IMR-90 (cell line): ENCODE measurements around the gene TELO2. TPM values are rescaled to one million over a fixed set of nuclear protein-coding genes. Genes with fewer than 3 reads are reported as not detected.
A peak's percentile ranks its signal among the peaks of the same experiment; 100 is the strongest.

Experiments
- ATAC-seq: fragments of 200-7000 bp; cut with Tn5 transposase; 2 replicates; pipeline ENCODE4 v1.9.1; 2020; ENCODE audit warnings: low read depth, mild to moderate bottlenecking, moderate library complexity
- BruUV-seq: library from RNA; stranded (reverse); fragments of 400-500 nt; replicated peaks from 2 replicates; lab custom pipeline; 2021; lab: Mats Ljungman, UMichigan
- CTCF ChIA-PET: fragments of 300-600 bp; formaldehyde crosslinking; extraction: SDS; loops from one replicate; lab custom pipeline; 2021; ENCODE audit warnings: antibody characterized with exemption; lab: Yijun Ruan, JAX
- POLR2A ChIA-PET: fragments of 300-600 bp; sonication (Branson Sonifier 250); formaldehyde crosslinking; loops from one replicate; lab custom pipeline; 2022; ENCODE audit warnings: antibody characterized with exemption; ENCODE audit not compliant: unreplicated experiment; lab: Charles Lee
- DNase-seq: peaks from one replicate; pipeline ENCODE4 v3.0.0; 2013
- H2AFZ ChIP-seq: replicated peaks from 2 replicates; pipeline ENCODE3; 2013; ENCODE audit warnings: low read length, mild to moderate bottlenecking; ENCODE audit not compliant: poor library complexity
- H2AK5ac ChIP-seq: 2 replicates; pipeline ENCODE4 v1.6.1; 2013; ENCODE audit warnings: low read depth, low read length, inconsistent platforms
- H2AK9ac ChIP-seq: replicated peaks from 2 replicates; pipeline ENCODE3; 2013; ENCODE audit warnings: mild to moderate bottlenecking, low read depth, low read length, moderate library complexity; ENCODE audit not compliant: poor library complexity
- H2BK120ac ChIP-seq: 2 replicates; pipeline ENCODE4 v1.6.1; 2013; ENCODE audit warnings: low read depth, low read length, inconsistent platforms
- H2BK15ac ChIP-seq: 3 replicates; pipeline ENCODE4 v1.6.1; 2013; ENCODE audit warnings: low read depth, low read length, inconsistent platforms
- H2BK20ac ChIP-seq: 2 replicates; pipeline ENCODE4 v1.6.1; 2013; ENCODE audit warnings: low read depth, mild to moderate bottlenecking, inconsistent platforms, low read length, moderate library complexity
- H2BK5ac ChIP-seq: 2 replicates; pipeline ENCODE4 v1.6.1; 2013; ENCODE audit warnings: mild to moderate bottlenecking, low read depth, low read length, inconsistent platforms; ENCODE audit not compliant: poor library complexity, severe bottlenecking
- H3K14ac ChIP-seq: replicated peaks from 2 replicates; pipeline ENCODE4 v1.6.1; 2013; ENCODE audit warnings: low read depth, low read length, inconsistent platforms
- H3K18ac ChIP-seq: 2 replicates; pipeline ENCODE4 v1.6.1; 2013; ENCODE audit warnings: low read depth, low read length, control low read depth
- H3K23ac ChIP-seq: 2 replicates; pipeline ENCODE4 v1.6.1; 2013; ENCODE audit warnings: low read depth, low read length, inconsistent platforms
- H3K27ac ChIP-seq: 2 replicates; pipeline ENCODE4 v1.5.1; 2013; ENCODE audit warnings: mild to moderate bottlenecking, control low read depth, low read length; ENCODE audit not compliant: insufficient read depth
- H3K27me3 ChIP-seq: 2 replicates; pipeline ENCODE4 v1.6.1; 2013; ENCODE audit warnings: low read length; ENCODE audit not compliant: control insufficient read depth, insufficient read depth
- H3K36me3 ChIP-seq: 2 replicates; pipeline ENCODE4 v1.6.1; 2013; ENCODE audit warnings: low read length, mixed read lengths; ENCODE audit not compliant: control insufficient read depth, insufficient read depth
- H3K4ac ChIP-seq: 2 replicates; pipeline ENCODE4 v1.6.1; 2013; ENCODE audit warnings: low read depth, low read length, inconsistent platforms
- H3K4me1 ChIP-seq: 2 replicates; pipeline ENCODE4 v1.6.1; 2013; ENCODE audit warnings: low read length, mixed read lengths; ENCODE audit not compliant: control insufficient read depth, insufficient read depth
- H3K4me2 ChIP-seq: 2 replicates; pipeline ENCODE4 v1.6.1; 2013; ENCODE audit warnings: low read depth, mild to moderate bottlenecking, control low read depth, low read length, moderate library complexity
- H3K4me3 ChIP-seq: 2 replicates; pipeline ENCODE4 v1.5.1; 2013; ENCODE audit warnings: low read depth, mild to moderate bottlenecking, control low read depth, low read length, moderate library complexity; ENCODE audit not compliant: insufficient read depth
- H3K56ac ChIP-seq: 2 replicates; pipeline ENCODE4 v1.6.1; 2013; ENCODE audit warnings: low read length, inconsistent platforms; ENCODE audit not compliant: insufficient read depth; ENCODE audit errors: extremely low read depth
- H3K79me1 ChIP-seq, 2 experiments: 2 replicates each; pipeline ENCODE4 v1.6.1; 2013; ENCODE audit warnings: low read length in 2 of 2, inconsistent platforms in 1 of 2, low read depth in 1 of 2
- H3K9ac ChIP-seq: 2 replicates; pipeline ENCODE4 v1.6.1; 2013; ENCODE audit warnings: low read depth, low read length, control low read depth
- H3K9me1 ChIP-seq: 2 replicates; pipeline ENCODE4 v1.6.1; 2013; ENCODE audit warnings: low read length, inconsistent platforms; ENCODE audit not compliant: insufficient read depth
- H3K9me3 ChIP-seq: 2 replicates; pipeline ENCODE4 v1.6.1; 2013; ENCODE audit warnings: low read length; ENCODE audit not compliant: control insufficient read depth, insufficient read depth
- H4K20me1 ChIP-seq: 2 replicates; pipeline ENCODE4 v1.6.1; 2013; ENCODE audit warnings: low read length, inconsistent platforms; ENCODE audit not compliant: insufficient read depth
- H4K5ac ChIP-seq: 2 replicates; pipeline ENCODE4 v1.6.1; 2013; ENCODE audit warnings: mild to moderate bottlenecking, low read depth, low read length, control low read depth
- H4K8ac ChIP-seq, 2 experiments: 2 replicates each; pipeline ENCODE4 v1.6.1; 2013; ENCODE audit warnings: low read depth in 2 of 2, low read length in 2 of 2, control low read depth in 1 of 2, inconsistent platforms in 1 of 2
- H4K91ac ChIP-seq: 2 replicates; pipeline ENCODE4 v1.6.1; 2013; ENCODE audit warnings: low read depth, low read length, inconsistent platforms; ENCODE audit not compliant: insufficient read depth
- BHLHE40 ChIP-seq: fragments of 150-350 bp; IDR thresholded peaks from 2 replicates; pipeline ENCODE4 v1.6.1; 2016; ENCODE audit warnings: mild to moderate bottlenecking, low read depth, low read length
- MAFK ChIP-seq: IDR thresholded peaks from 2 replicates; pipeline ENCODE4 v1.6.1; 2012; ENCODE audit warnings: low read depth, low read length, improper control_type of control experiment
- MAZ ChIP-seq: IDR thresholded peaks from 2 replicates; pipeline ENCODE4 v1.6.1; 2012; ENCODE audit warnings: low read depth, mild to moderate bottlenecking, low read length, improper control_type of control experiment, moderate library complexity, borderline replicate concordance
- SMC3 ChIP-seq: fragments of 150-350 bp; IDR thresholded peaks from 2 replicates; pipeline ENCODE4 v1.6.1; 2016; ENCODE audit warnings: low read depth, mild to moderate bottlenecking, antibody characterized with exemption, low read length, moderate library complexity
- WGBS, 2 experiments: methylation state at CpG; one replicate each; pipeline versions ENCODE4 v1.1.5 to v1.1.7; 2013; ENCODE audit warnings: missing lambda C conversion rate in 2 of 2; ENCODE audit not compliant: insufficient read length in 1 of 2; ENCODE audit errors: extremely low coverage in 2 of 2; 5-methylcytosine and 5-hydroxymethylcytosine counted together
- dilution Hi-C: fragments of 300-500 bp; cut with HindIII; formaldehyde crosslinking; loops from one replicate; pipeline ENCODE4 v1.14.3; 2018; ENCODE audit warnings: low sequenced_read_pairs; ENCODE audit not compliant: unreplicated experiment
- in situ Hi-C: fragments of 300-500 bp; cut with MboI; formaldehyde crosslinking; loops from 3 replicates; pipeline ENCODE4 v1.14.3; 2019; ENCODE audit warnings: low sequenced_read_pairs, inconsistent platforms, mixed read lengths
- intact Hi-C: fragments of 100-400 bp; cut with micrococcal nuclease; formaldehyde crosslinking; loops from 2 replicates; pipeline ENCODE4 v1.10.0; 2022
- polyA plus RNA-seq, 3 experiments: library from polyadenylated mRNA; depleted of rRNA; stranded (reverse); fragments of >200 nt; gene quantifications; 2 replicates each; pipeline ENCODE4 v1.2.3, GENCODE V29; 2012; ENCODE audit warnings: low replicate concordance in 1 of 3
- total RNA-seq: library from RNA; depleted of rRNA; stranded (reverse); fragments of >200 nt; gene quantifications from 2 replicates; pipeline ENCODE4 v1.2.3, GENCODE V29; 2012; rRNA removed

TELO2 gene
- total and polyA plus RNA-seq, 2 of the 4 experiments (the other 2 are of a cell fraction), result 6.6 to 26.6 TPM

DNA sequence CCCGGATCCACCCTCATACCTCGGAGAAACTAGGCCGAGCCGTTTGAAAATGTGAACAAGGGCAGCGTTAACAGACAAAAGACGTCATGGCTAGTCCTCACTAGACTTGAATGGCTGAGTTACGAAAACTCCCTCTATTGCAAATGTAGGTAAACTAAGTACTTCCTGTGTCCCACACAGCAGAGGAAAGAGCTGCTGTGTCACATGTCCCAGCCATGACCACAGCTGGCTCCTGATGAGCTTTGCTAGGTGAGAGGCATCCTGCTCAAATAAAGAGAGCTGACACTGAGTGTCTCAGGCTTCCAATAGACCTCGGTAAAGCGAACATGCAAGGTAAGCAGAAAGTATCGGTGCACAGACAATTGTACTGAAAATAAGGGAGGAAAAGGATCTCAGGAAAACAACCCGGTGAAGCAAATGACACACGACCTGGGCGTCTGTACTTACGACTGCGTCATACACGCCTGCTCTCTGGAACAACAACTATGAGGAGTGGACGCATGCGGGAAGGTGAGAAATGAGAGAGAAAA is 66.4 kb downstream of the TELO2 start:
- TF ChIP-seq SMC3 (no peak), BHLHE40 (no peak), MAZ (no peak), MAFK (peak; percentile 54)
- Histone ChIP-seq H4K8ac (no peak overlapping the region), H3K9me3 (no peaks in the 10 kb centered on the region), H2BK120ac (no peak overlapping the region), H2BK15ac (no peak overlapping the region), H4K91ac (no peak overlapping the region), H3K4me1 (no peaks in the 10 kb centered on the region), H2AK5ac (no peak overlapping the region), H3K9ac (no peak overlapping the region), H3K36me3 (peaks cover 61% of the 10 kb centered on the region), H2AK9ac (no peak overlapping the region), H3K23ac (no peak overlapping the region), H4K20me1 (no peaks in the 10 kb centered on the region), H3K4me2 (no peak overlapping the region), H3K27me3 (no peaks in the 10 kb centered on the region), H3K18ac (no peak overlapping the region), H3K4me3 (no peak overlapping the region), H2BK20ac (no peak overlapping the region), H2BK5ac (no peak overlapping the region), H3K27ac (no peak overlapping the region), H3K14ac (no peak overlapping the region), H3K79me1 (no peaks in the 10 kb centered on the region), H3K56ac (no peak overlapping the region), H2AFZ (no peak overlapping the region), H3K9me1 (no peaks in the 10 kb centered on the region), H4K5ac (no peak overlapping the region), H3K4ac (no peak overlapping the region)
- WGBS, 2 experiments, result 97% methylated on average over 6 of the region's 18 CpGs; no CpG with 5 or more reads in 1 of the 2 experiments
- in situ Hi-C loops, result no loop called here
- BruUV-seq, result no TSS peak
- DNase-seq (no peak), ATAC-seq (no peak)
- dilution Hi-C loops, result no loop called here
- ChIA-PET POLR2A (no interaction called here), CTCF (no interaction called here)
- intact Hi-C loops, result no loop called here

Other genes with a start within 250 kb of the TELO2 start
- not detected in 2 replicates for gene TPSD1, start 237.3 kb upstream of the TELO2 start, total RNA-seq
- not detected in 2 replicates for gene TPSD1, start 237.3 kb upstream of the TELO2 start, polyA plus RNA-seq (2012; rRNA removed)
- gene UBE2I, start 183.7 kb upstream of the TELO2 start, total RNA-seq, result 30.8 and 45.0 TPM in 2 replicates
- 113 and 140 TPM in 2 replicates for gene UBE2I, start 183.7 kb upstream of the TELO2 start, polyA plus RNA-seq (2012; rRNA removed)
- gene BAIAP3, start 159.7 kb upstream of the TELO2 start, total RNA-seq, result 0.36 and 0.56 TPM in 2 replicates
- 0.65 and 0.77 TPM in 2 replicates for gene BAIAP3, start 159.7 kb upstream of the TELO2 start, polyA plus RNA-seq (2012; rRNA removed)
- 38.0 and 46.4 TPM in 2 replicates for gene TSR3, start 141.5 kb upstream of the TELO2 start, total RNA-seq
- gene TSR3, start 141.5 kb upstream of the TELO2 start, polyA plus RNA-seq (2012; rRNA removed), result 52.9 and 77.8 TPM in 2 replicates
- gene GNPTG, start 141.4 kb upstream of the TELO2 start, total RNA-seq, result 14.7 and 14.9 TPM in 2 replicates
- gene GNPTG, start 141.4 kb upstream of the TELO2 start, polyA plus RNA-seq (2012; rRNA removed), result 70.8 and 85.2 TPM in 2 replicates
- gene UNKL, start 78.7 kb upstream of the TELO2 start, total RNA-seq, result 3.6 and 4.1 TPM in 2 replicates
- 13.3 and 15.1 TPM in 2 replicates for gene UNKL, start 78.7 kb upstream of the TELO2 start, polyA plus RNA-seq (2012; rRNA removed)
- 15.1 and 18.1 TPM in 2 replicates for gene UQCC4, start 72.6 kb upstream of the TELO2 start, total RNA-seq
- 17.2 and 21.2 TPM in 2 replicates for gene UQCC4, start 72.6 kb upstream of the TELO2 start, polyA plus RNA-seq (2012; rRNA removed)
- not detected in 2 replicates for gene PERCC1, start 62.3 kb upstream of the TELO2 start, total RNA-seq
- gene PERCC1, start 62.3 kb upstream of the TELO2 start, polyA plus RNA-seq (2012; rRNA removed), result not detected in 2 replicates
- gene CCDC154, start 48.8 kb upstream of the TELO2 start, total RNA-seq, result under 0.01 TPM in 1 of 2 replicates, not detected in the other
- gene CCDC154, start 48.8 kb upstream of the TELO2 start, polyA plus RNA-seq (2012; rRNA removed), result 0.09 TPM in 1 of 2 replicates, not detected in the other
- 10.8 TPM in 2 replicates for gene CLCN7, start 18.3 kb upstream of the TELO2 start, total RNA-seq
- gene CLCN7, start 18.3 kb upstream of the TELO2 start, polyA plus RNA-seq (2012; rRNA removed), result 45.2 and 52.9 TPM in 2 replicates
- not detected in 2 replicates for gene PTX4, start 4.4 kb upstream of the TELO2 start, total RNA-seq
- 0.07 TPM in 1 of 2 replicates, not detected in the other for gene PTX4, start 4.4 kb upstream of the TELO2 start, polyA plus RNA-seq (2012; rRNA removed)
- 7.0 and 7.2 TPM in 2 replicates for gene TMEM204, start 40.3 kb downstream of the TELO2 start, total RNA-seq
- 12.3 and 13.2 TPM in 2 replicates for gene TMEM204, start 40.3 kb downstream of the TELO2 start, polyA plus RNA-seq (2012; rRNA removed)
- gene IFT140, start 118.7 kb downstream of the TELO2 start, total RNA-seq, result 20.3 and 24.2 TPM in 2 replicates
- 8.4 and 9.2 TPM in 2 replicates for gene IFT140, start 118.7 kb downstream of the TELO2 start, polyA plus RNA-seq (2012; rRNA removed)
- 3.2 and 3.9 TPM in 2 replicates for gene CRAMP1, start 119.0 kb downstream of the TELO2 start, total RNA-seq
- 11.9 and 12.0 TPM in 2 replicates for gene CRAMP1, start 119.0 kb downstream of the TELO2 start, polyA plus RNA-seq (2012; rRNA removed)
- 40.0 and 48.0 TPM in 2 replicates for gene JPT2, start 184.9 kb downstream of the TELO2 start, total RNA-seq
- gene JPT2, start 184.9 kb downstream of the TELO2 start, polyA plus RNA-seq (2012; rRNA removed), result 41.5 and 57.2 TPM in 2 replicates
- 15.6 and 17.0 TPM in 2 replicates for gene MAPK8IP3, start 212.8 kb downstream of the TELO2 start, total RNA-seq
- 69.1 and 73.0 TPM in 2 replicates for gene MAPK8IP3, start 212.8 kb downstream of the TELO2 start, polyA plus RNA-seq (2012; rRNA removed)